ENCODE data around the gene RPAIN. TPM values are rescaled to one million over a fixed set of nuclear protein-coding genes. Genes with fewer than 3 reads are reported as not detected.

The RPAIN gene
- total and polyA plus RNA-seq, 2 donors (not counting 3 experiments of a cell fraction or from before 2014, with no cell fraction given), result 39.3 to 55.9 TPM

DNA sequence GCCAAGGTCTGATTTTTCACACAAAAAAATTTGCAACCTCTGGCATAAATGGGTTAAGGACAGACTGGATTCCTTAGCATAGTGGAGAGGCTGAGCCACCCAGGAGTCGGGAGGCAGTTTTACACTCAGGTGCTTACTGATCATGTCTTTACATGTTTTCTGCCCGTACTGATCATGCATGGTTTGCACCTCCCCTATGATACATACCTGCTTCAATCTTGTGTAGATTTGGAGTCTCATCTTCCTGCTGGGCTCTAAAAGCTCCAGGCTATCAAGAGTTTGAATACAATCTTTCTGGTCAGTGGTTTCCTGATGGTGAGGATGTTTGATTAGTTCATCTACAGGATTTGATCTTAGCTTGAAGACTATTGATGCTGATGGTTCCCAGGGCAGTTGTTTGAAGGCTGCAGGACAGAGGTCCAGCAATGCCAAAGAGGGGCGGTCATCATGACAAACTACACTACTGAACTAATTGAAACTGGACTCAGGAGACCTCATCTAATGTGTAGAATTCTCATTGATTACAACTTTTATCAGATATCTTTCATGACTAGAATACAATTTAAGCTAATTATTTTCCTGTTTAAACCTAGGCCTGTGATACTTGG, 12.1 kb downstream of the RPAIN start:
- H3K4me1 ChIP-seq (ENCODE audit: control insufficient read depth, extremely low read depth, insufficient read depth, low read length), result peaks cover 3% of the 10 kb centered on the region
- DNase-seq (ENCODE audit: low read depth, low spot score), result no peak
- intact Hi-C loops (cut with micrococcal nuclease) (no loop called here), dilution Hi-C loops (cut with MboI; ENCODE audit: extremely low pct_ligation_motif_present, low sequenced_read_pairs) (no loop called here)
- ChIA-PET CTCF (interaction anchor here (0.7 to 1.5 kb wide), 2 partner anchors 9 kb away, joined by 3 read pairs; no protein-coding TSS in a partner anchor), POLR2A (no interaction called here)
- BruUV-seq (replicated peaks), result no TSS peak
- H2AFZ ChIP-seq (ENCODE audit: low read depth, low read length), result no peak overlapping the region
- no peak overlapping the region for H3K4me3 ChIP-seq (replicated peaks in 1 of 3; ENCODE audit: insufficient read depth in 1 of 3, low read depth in 1 of 3, low read length in 3 of 3)
- H3K36me3 ChIP-seq (ENCODE audit: control insufficient read depth in 2 of 2, extremely low read depth in 1 of 2, insufficient read depth in 2 of 2, low read length in 2 of 2), result peaks cover 21 to 47% of the 10 kb centered on the region in 2 experiments
- no peaks in the 10 kb centered on the region for H4K20me1 ChIP-seq (replicated peaks; ENCODE audit: control insufficient read depth, extremely low read depth, insufficient read depth, low read length)
- no peaks in the 10 kb centered on the region for H3K27me3 ChIP-seq (ENCODE audit: control insufficient read depth in 2 of 2, insufficient read depth in 2 of 2, low read length in 2 of 2)
- no peaks in the 10 kb centered on the region for H3K9me1 ChIP-seq (replicated peaks; ENCODE audit: control insufficient read depth, extremely low read depth, insufficient read depth, low read length)
- FAIRE-seq, result no peak
- no peak overlapping the region for H3K27ac ChIP-seq (ENCODE audit: insufficient read depth, low read depth, low read length)
- no peak overlapping the region for H3K4me2 ChIP-seq (ENCODE audit: insufficient read depth, low read length)
- H3K9me3 ChIP-seq (replicated peaks; ENCODE audit: control insufficient read depth, insufficient read depth, low read length), result no peaks in the 10 kb centered on the region
- H3K9ac ChIP-seq (replicated peaks; ENCODE audit: extremely low read depth, insufficient read depth, low read length), result no peak overlapping the region
- peaks cover 10% of the 10 kb centered on the region for H3K79me2 ChIP-seq (ENCODE audit: control insufficient read depth, insufficient read depth, low read length)
- TF ChIP-seq MYC (IDR thresholded peaks at IDR 0.05; ENCODE audit: low read depth, low read length), result no peak
- no peak for TF ChIP-seq GATA2 (IDR thresholded peaks at IDR 0.05; ENCODE audit: insufficient read depth, insufficient read length, low read depth, low read length)
- TF ChIP-seq FOS (IDR thresholded peaks at IDR 0.05; ENCODE audit: borderline replicate concordance, insufficient read depth, low read length), result no peak
- TF ChIP-seq, protein P1, sequence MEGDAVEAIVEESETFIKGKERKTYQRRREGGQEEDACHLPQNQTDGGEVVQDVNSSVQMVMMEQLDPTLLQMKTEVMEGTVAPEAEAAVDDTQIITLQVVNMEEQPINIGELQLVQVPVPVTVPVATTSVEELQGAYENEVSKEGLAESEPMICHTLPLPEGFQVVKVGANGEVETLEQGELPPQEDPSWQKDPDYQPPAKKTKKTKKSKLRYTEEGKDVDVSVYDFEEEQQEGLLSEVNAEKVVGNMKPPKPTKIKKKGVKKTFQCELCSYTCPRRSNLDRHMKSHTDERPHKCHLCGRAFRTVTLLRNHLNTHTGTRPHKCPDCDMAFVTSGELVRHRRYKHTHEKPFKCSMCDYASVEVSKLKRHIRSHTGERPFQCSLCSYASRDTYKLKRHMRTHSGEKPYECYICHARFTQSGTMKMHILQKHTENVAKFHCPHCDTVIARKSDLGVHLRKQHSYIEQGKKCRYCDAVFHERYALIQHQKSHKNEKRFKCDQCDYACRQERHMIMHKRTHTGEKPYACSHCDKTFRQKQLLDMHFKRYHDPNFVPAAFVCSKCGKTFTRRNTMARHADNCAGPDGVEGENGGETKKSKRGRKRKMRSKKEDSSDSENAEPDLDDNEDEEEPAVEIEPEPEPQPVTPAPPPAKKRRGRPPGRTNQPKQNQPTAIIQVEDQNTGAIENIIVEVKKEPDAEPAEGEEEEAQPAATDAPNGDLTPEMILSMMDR (IDR thresholded peaks at IDR 0.05; ENCODE audit: extremely low read depth in 1 of 2, insufficient read depth in 1 of 2, low read depth in 1 of 2, low read length in 2 of 2), result no peak
- TF ChIP-seq POLR2AphosphoS5 (IDR thresholded peaks at IDR 0.05; ENCODE audit: insufficient read depth, low read depth, low read length), result no peak
- no peak for TF ChIP-seq POLR2A (IDR thresholded peaks at IDR 0.05; ENCODE audit: low read depth, low read length)
- no peak for TF ChIP-seq EZH2 (IDR thresholded peaks at IDR 0.05; ENCODE audit: borderline replicate concordance, low read depth, low read length, severe bottlenecking)
- TF ChIP-seq, protein P2, sequence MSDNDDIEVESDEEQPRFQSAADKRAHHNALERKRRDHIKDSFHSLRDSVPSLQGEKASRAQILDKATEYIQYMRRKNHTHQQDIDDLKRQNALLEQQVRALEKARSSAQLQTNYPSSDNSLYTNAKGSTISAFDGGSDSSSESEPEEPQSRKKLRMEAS (IDR thresholded peaks at IDR 0.05; ENCODE audit: insufficient read depth, insufficient read length), result no peak
- no peak for TF ChIP-seq JUN (IDR thresholded peaks at IDR 0.05; ENCODE audit: borderline replicate concordance, insufficient read depth, insufficient read length, low read depth)
